Stimulated activated CD8-positive, alpha-beta memory T cell treated with anti-CD3 and anti-CD28 coated beads, Interleukin-4, amount 100 ng/mL, for 48 hours (primary cell): ENCODE results near the gene MYRIP.
"Not testable (repeated sequence)": the region's sequence is repeated elsewhere in the genome, so short reads cannot be mapped to it uniquely, and the experiment has no call there.

Experiments used
- DNase-seq: peaks from one replicate; pipeline ENCODE4 v3.0.0-alpha.2; 2020

Gene MYRIP

DNA sequence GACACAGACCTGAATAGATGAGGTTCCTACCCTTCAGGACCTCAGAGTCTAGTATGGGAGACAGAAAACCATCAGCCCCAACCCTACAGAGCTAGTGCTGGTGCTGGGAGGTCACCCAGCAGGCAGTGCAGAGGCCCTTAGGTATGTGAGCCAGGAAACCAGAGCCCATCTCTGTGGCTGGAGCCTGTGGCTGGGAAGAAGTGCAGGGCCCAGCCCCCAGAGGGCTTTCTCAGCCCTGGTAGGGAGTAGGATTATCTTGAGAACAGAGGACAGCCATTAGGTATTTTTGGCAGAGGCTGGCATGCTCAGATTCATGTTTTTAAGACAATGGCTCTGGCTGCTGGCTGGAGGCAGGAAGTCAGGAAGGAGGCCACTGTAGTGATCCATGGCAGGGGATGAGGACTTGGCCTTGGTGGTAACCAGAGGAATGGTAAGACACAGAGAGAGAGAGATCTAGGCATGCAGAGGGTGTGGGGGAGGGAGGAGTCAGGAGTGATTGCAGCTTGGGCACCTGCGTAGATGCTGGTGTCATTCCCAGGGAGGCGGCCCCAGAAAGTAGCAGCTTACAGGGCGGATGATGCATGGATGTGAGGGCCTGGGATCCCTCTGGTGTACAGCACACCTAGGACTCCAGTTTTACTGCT lies 279.2 kb downstream of the MYRIP start:
- no peak for DNase-seq

DNA sequence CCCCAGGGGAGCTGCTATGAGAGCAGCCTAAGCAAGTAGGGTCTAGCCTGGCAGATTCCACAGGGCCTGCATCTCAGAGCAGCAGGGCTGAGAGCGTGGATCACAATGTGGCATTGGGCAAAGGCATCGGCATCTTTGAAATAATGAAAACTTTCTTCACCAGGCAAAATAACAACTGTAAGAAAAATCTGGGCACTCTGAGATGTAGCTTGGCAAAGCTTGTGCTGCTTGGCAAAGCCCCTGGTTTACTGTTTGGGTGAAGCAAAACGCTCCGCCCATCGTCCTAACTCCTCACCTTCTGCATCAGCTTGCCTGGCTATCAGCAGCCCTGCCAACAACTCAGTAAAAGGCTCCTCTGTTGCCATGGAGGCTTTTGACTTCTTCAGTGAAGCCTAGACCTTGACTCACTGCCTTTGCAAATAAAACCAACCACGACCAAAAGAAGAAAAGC lies 287.3 kb downstream of the MYRIP start:
- no peak for DNase-seq

DNA sequence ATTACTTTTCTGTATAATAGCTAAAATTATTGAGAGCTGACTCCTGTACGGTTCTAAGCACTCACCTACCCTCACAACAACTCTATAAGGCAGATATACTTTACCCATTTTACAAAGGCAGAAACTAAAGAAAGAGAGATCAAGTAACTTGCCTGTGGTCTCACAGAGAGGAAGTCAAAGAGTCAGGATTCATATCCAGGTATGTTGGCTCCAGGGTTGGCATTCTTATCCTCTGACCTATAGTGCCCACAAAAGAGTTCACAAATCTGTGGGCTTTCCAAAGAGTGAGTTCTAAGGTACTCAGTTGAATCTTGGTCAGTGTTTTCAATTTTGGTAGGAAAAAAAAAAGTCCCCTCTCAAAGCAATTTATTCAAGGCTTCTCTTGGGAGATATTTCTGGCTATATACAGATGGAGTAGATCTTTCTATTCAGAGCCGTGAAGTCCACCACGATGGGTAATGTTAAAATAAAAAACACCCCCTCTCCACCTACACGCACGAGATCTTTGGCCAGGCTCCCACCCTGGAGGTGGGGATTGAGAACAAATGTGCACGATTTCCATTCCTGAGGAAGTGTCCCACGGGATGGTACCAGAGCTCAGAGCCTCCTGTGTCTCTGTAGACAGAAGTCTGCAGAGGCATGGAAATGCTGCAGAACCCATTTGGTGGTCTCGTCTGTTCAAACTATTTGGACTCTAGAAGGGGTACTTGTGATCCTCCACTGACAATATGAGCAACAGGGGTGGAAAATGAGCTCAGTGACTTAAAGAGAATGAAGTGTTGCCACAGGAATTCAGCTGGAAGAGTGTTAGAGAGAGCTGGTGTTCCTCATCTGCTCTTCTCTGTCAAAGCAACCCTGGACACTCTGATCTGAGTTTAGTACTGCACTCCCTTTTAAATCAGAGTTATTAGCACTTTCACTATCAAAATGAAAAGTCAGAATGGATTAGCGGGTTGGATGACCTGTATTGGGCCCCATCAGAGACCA lies 288.0 kb downstream of the MYRIP start:
- no peak for DNase-seq

DNA sequence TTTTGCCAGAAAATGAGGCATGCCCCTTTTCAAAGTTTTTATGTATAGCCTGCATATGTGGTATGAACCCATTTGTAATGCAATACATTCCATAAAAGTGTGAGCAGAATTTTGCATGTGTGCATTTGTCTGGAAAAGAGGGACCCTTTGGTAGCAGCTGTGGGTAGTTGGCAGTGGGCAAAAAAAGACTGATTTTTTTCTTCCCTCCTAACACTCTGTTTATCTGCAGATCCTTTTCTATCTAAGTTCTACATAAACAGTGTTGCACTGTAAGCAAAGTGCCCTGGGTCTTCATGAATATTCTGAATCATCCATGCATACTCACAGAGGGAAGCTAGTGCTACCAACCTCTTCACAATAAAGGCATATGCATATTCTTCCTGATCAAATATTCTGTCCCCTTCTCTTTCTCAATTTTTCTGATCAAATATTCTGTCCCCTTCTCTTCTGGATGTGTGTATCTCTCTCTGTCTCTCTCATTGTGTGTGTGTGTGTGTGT lies 288.9 kb downstream of the MYRIP start:
- no peak for DNase-seq

DNA sequence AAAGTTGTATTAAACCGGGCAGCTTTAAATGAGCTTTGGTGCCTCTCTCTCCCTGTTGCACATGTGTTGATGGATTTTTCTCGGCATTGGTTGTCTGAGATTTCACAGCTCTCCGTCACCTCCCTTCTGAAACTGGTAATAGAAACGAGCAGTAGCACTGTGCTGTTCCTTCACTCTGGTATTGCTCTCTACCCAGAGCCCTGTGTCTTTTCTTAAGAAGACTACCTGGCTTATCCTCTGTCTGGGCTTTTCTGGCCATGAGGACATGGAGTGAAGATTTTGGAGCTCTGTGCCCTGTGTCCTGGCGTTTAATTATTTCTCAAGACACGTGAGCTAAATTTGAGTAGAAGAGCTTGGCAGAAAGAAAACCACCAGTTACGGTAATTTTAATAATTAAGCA lies 290.5 kb downstream of the MYRIP start:
- no peak for DNase-seq

DNA sequence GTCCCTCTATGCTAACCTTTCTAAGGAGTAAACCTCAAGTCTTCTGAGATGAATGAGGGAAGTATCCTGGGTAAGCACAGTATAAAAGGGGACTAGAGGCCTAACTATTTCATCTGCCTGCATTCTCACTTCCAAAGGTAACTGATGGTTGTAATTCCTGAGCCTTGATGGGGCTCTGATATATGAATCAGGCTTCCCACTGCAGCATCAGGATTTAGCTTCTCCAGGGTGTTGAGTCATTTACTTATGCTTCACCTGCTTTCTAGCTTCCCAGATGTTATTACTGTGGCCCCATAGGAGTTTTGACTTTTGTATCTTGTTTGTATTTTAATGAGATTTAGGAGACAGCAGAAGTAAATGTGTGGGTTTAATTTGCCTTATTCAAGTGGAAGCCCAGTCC lies 292.8 kb downstream of the MYRIP start:
- no peak for DNase-seq

DNA sequence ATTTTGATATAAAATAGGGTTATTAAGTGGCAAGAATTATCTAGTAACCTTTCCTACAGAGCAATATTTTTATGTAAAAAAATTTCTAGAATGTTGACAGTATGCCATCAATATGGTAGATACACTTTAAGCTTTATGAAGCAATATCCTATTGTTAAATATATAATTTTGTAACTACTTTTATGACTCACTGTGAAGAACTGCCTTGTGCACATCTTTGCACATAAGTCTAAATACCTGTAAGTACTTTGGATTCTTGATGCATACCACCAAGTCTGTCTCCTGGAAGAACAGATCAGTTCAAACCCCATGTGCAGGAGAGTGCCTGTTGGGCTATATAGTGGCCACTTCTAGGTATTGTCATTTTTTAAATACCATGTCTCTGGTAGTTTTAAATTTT lies 294.4 kb downstream of the MYRIP start:
- no peak for DNase-seq

DNA sequence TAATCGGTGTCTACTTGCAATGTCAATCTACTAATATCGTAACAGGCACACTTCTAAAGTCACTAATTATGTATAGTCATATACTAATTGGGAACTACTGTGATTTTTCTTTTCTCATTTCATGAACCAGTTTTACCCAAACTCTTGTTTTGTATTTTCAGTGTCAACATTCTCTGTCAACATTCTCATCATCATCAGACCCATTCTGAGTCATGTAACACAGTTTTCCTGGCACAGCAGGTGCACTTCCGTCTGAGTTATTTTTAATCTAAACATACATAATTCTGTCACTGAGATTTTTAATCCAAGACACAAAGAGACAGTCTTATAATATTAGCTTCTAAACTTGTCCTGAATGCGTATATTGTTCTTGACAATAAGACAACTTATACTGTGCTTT lies 295.0 kb downstream of the MYRIP start:
- DNase-seq, result no peak

DNA sequence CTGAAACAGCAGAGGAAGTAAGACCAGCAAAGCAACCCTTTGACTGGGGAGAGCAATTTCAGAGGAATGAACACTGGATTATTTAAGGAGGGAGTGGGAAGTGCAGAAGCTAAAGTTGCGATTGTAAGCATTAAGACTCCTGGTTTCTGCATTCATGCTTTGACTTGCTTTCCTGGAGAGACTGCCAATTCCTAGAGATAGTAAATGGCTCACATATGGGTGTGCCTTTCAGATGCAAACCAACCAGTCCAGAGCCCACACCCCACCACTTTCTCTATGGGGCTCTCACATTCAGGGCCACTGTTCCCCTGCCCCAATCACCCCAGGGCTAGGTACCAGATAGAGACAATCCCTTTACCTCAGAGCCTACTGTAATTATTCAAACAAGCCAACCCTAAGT lies 299.2 kb downstream of the MYRIP start:
- DNase-seq, result no peak

DNA sequence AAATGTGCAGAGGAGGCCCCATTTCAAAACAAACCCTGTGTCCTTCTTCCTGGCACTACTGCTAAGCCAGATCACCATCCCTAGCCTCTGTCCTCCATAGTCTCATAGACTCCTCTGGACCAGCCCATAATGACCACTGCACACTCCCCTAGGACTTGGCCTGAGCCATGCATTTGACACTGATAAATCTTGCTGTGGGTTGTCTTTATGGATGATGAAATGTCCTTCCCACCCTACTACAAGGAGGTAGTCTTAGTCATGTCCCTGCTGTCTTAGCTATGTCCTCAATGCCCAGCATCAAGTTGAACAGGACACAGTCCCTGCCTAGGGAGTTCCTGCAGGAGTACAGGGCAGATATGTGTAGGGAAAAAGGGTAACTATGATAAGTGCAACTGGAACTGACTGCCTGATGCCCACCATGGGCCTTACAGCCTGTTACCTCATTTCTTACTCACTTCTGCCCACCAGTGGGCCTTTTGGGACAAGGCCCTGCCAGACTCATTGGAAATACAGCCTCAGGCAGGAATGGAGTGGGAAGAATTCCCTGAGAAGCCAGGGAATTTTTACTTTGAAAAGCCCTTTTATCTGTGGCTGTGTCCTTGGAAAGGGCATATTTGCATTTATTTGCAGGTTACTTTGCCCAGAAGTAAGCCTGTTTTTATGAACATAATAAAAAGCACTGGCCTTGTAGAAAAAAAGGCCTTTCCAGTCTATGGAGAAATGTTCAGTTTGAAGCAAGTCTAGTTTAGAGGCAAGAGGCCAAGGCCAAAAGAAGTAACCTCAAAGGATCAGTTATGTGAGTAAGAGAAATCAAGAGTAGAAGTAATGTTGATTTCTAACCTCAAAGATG lies 300.5 kb downstream of the MYRIP start:
- DNase-seq, result no peak

DNA sequence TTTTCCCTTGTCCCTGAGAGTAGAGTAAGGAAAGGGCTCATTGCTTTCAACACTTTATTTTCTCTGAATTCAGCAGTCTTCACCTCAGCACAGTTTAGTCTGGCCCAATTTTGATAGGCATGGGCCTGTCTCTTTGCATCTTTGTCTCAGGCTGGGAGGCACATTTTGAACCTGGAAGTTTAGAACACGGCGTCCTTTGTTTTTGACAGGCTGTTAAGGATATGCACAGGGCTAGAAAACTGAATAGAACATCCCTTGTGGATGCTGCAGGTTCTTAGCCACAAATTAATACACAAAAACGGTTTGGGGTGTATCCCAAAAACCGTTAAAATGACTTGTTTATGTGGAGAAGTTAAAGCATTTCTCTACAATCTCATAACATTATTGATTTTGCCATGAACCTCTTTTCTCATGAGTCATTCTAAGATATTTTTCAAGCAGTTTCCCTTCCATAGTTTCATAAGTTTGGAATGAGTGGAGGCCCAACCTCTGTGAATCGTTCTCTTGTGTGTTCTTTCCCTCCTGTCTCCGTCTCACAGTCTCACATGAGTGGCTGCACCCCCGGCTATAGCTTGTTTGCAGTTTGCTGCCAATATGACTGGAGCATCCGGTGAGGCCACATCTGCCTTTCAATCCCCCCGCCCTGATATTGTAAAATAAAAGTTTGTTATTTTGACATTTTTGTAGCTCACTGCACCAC lies 307.2 kb downstream of the MYRIP start:
- DNase-seq, result no peak

DNA sequence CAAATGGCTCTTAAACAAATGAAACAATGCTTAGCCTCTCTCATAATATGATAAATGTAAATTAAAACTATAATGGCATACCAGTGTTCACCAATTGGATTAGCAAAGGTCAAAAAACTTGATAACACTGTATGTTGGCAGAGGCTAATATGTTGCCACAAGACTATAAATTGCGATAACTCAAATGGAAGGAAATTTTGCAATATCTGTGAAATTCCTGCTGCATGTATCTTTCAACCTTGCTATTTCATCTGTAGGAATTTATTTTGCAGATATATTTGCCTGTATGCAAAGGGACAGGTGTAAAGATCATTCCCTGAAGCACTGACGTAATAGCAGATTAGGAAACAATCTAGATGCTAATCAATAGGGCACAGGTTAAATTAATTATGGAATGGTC lies 308.7 kb downstream of the MYRIP start:
- no peak for DNase-seq

DNA sequence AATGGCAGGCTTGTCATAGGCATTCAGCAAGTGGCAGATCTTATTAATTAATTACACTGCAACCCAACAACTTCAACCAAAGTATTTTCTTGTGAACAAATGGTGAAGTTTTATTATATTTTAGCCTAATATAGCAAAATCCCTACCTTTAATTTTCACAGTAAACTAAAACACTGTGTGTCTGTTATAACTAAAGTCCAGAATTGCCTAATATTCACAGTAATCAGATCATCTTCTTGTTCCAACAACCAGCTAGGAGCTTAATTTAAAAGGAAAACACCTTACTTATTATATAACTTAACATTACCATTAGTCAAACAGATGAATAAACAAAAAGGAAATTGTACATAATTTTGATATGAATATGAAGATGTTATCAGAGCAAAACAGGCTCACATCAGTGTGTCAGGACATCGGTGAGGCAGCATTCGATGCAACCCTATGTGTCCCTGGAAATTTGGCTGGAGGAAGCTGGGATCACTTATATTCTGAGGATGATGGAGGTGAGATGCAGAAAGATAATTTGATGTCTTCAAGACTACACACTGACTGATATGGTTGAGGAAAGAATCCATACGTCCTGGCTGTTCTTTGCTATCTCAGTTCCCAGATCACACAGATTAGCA lies 310.8 kb downstream of the MYRIP start:
- DNase-seq, result no peak

DNA sequence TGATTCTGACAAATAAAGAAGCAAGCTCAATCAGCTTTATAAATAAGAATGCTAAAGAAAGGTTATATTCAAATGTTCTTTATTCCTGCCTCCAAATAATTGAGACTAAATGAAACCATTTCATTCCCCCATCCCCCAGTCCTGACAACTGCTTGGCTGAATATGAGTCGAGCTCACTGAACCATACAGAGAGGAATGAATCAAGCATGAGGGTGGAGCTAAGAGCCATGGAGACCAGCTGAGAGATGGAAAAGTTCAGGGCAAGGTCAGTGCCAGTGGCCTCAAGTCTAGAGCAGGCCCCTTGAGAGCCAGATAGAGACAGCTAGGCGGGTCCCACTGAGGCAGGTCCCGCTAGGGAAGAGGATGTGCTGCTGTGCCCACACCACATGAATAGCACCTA lies 311.4 kb downstream of the MYRIP start:
- no peak for DNase-seq

DNA sequence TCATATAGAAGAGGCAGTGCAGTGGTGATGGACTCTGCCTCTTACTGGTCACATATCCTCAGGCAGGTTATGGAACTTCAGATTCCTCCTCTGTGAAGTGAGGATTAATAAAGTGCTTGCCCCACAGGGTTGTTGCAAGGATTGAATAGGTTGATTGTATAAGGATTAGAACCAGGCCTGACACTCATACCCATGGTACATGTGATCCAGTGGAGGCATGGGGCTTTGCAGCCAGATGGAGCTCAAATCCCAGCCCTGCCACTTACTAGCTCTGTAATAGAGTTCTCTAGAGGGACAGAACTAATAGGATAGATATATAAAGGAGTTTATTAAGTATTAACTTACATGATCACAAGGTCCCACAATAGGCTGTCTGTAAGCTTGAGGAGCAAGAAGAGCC lies 315.5 kb downstream of the MYRIP start:
- DNase-seq, result no peak

DNA sequence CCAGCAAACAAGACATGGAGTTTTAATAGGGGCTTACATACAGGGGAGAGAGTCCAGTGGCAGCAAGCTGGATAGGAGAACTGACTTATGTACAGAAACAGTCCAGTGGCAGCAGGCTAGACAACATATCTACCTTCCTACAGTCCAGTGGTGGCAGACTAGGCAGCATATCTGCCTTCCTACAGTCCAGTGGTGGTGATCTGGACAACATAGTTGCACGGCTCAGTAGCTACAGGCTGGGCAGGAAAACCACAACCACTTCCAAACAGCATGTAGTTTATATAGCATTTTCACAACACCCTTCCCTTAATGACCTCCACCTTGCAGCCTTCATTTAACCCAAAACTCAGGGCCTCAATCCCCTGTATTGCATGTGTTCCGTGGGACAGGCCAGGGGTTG lies 318.8 kb downstream of the MYRIP start:
- DNase-seq, result no peak

DNA sequence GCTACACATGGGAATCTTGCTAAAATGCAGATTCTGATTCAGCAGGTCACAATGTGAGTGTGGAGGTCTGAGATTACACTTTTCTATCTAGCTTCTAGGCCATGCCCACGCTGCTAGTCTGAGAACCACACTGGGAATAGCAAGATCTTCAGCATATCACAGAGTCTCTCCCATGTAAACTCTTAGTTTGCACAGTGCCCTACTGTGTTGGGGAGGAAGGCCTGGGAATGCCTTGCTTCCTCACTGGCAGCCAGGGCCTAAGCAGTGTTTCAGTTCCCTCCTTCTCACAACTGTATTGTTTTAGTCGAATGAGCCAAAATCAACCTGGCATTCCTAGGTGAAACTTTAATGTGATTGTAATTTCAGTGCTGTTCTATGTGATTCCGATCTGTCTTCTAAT lies 320.1 kb downstream of the MYRIP start:
- DNase-seq, result no peak

DNA sequence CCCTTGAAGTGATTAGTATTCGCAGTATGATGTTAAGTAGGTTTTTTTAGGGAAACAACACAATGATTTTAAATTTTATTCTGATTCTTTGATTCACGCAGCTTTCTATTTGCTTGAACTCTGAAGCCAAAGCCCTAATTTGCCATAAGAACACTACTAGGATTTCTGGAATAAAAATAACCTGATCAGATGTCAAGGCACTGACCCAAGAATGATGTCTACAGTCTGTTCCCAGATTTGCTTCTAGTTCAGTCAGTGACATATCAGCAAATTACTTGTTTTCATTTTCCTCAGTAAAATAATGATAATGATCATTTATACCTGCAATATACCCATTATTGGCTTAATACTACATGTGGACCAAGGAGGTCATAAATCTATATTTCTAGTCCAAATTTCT lies 320.6 kb downstream of the MYRIP start:
- no peak for DNase-seq

DNA sequence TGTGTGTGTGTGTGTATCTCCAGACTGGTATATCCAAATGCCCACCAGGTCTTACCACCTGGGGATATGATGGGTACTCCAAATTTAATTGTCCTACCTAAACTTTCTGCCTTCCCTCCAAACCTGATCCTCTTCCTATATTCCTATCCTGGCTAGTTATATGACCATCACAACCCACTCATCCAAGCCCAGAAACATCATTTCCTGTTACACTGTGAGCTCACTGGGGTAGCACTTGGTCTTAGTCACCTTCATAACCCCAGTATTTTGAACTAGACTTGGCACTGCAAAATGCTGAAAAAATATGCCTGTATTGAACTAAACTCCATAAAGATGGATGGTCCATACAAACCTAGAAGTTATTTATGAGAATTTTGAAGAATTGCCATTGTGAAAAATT lies 321.3 kb downstream of the MYRIP start:
- no peak for DNase-seq

DNA sequence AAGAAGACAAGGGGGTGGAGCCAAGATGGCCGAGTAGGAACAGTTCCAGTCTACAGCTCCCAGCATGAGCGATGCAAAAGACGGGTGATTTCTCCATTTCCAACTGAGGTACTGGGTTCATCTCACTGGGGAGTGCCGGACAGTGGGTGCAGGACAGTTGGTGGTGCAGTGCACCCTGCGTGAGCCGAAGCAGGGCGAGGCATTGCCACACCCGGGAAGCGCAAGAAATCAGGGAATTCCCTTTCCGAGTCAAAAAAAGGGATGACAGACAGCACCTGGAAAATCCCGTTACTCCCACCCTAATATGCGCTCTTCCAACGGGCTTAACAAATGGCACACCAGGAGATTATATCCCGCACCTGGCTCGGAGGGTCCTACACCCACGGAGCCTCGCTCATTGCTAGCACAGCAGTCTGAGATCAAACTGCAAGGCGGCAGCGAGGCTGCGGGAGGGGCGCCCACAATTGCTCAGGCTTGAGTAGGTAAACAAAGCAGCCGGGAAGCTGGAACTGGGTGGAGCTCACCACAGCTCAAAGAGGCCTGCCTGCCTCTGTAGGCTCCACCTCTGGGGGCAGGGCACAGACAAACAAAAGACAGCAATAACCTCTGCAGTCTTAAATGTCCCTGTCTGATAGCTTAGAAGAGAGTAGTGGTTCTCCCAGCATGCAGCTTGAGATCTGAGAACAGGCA lies 324.6 kb downstream of the MYRIP start:
- DNase-seq, result not testable (repeated sequence)

DNA sequence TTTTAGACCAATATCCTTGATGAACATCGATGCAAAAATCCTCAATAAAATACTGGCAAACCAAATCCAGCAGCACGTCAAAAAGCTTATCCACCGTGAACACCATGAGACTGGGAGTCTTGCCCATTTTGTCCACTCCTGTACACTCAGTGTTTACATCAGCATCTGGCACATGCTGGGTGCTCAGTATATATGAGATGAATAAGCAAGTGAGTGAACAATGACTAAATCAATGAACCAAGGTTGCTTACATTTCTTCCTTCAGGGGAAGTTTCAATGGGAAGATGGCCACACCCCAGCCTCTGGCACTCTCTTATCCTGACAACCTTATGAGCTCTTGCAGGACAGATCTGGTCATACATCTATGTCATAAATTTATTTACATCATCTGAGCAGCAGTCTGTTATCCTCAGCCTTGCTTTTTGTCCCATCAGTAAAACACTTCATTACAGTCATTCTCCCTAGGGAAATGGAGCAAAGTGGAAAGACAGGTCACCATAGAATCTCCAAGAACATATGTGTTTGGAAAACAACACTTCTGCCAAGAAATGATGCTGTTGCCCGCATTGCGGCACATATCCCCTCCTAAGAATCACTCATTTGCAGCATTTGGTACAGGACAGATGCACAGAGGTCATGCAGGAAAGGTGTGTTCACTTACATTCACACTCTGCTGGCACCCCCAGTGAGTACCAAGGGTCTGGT lies 328.3 kb downstream of the MYRIP start:
- DNase-seq, result no peak
